D721Med (cell line): ENCODE results near the gene NCAM1.

ENCODE experiments used
- DNase-seq: peaks from one replicate; pipeline ENCODE4 v3.0.0; 2011; ENCODE audit warnings: low spot score; ENCODE audit not compliant: insufficient read length
- FAIRE-seq: peaks from 2 replicates; lab custom pipeline; 2011; peaks lifted over from hg19 to GRCh38; lab: Jason Lieb, UNC
- CTCF ChIP-seq: IDR thresholded peaks from 2 replicates; pipeline ENCODE4 v1.5.1; 2012; ENCODE audit warnings: mild to moderate bottlenecking, control low read depth; ENCODE audit not compliant: insufficient read depth; ENCODE audit errors: missing control alignments

The NCAM1 gene

GRCh38 chr11:112983887-112984286, 22.7 kb downstream of the NCAM1 start:
- FAIRE-seq, result peak; percentile 67
- DNase-seq, result no peak
- TF ChIP-seq CTCF, result no peak

- no peak for TF ChIP-seq CTCF
- FAIRE-seq (no peak), DNase-seq (no peak)
Measured at GRCh38 chr11:112989198-112989597, 28.0 kb downstream of the NCAM1 start.

- no peak for TF ChIP-seq CTCF
- no peak for FAIRE-seq
- no peak for DNase-seq
Measured at GRCh38 chr11:112993808-112994207, 32.6 kb downstream of the NCAM1 start.

- no peak for DNase-seq
- FAIRE-seq, result peak; percentile 61
- no peak for TF ChIP-seq CTCF
Measured at GRCh38 chr11:112995423-112996090, 34.3 kb downstream of the NCAM1 start.

GRCh38 chr11:112996994-112997393, 35.8 kb downstream of the NCAM1 start:
- DNase-seq (no peak), FAIRE-seq (no peak)
- no peak for TF ChIP-seq CTCF

GRCh38 chr11:112997857-112998466, 36.7 kb downstream of the NCAM1 start:
- FAIRE-seq (no peak), DNase-seq (no peak)
- no peak for TF ChIP-seq CTCF

GRCh38 chr11:112999520-112999919, 38.3 kb downstream of the NCAM1 start:
- FAIRE-seq (no peak), DNase-seq (no peak)
- no peak for TF ChIP-seq CTCF
